Hematopoietic multipotent progenitor cell (in vitro differentiated cells): Measurements from ENCODE around the gene STEAP1B. TPM values are rescaled to one million over a fixed set of nuclear protein-coding genes. Genes with fewer than 3 reads are reported as not detected.

Experiments
- DNase-seq, 3 donors: peaks; one replicate each; pipeline ENCODE4 v3.0.0-alpha.2; 2011 to 2015; ENCODE audit warnings: low read depth in 2 of 3, low spot score in 2 of 3
- total RNA-seq: library from RNA; depleted of rRNA; stranded (reverse); fragments of >200 nt; gene quantifications from one replicate; pipeline ENCODE4 v1.2.3, GENCODE V29; 2012

Gene STEAP1B
- total RNA-seq, 1 donor, result under 0.01 TPM

GRCh38 chr7:22377703-22378102 is 122.3 kb downstream of the STEAP1B start:
- DNase-seq, result no peak

- no peak for DNase-seq
Measured at GRCh38 chr7:22375359-22376048, 124.5 kb downstream of the STEAP1B start.

GRCh38 chr7:22373911-22374310 is 126.1 kb downstream of the STEAP1B start:
- DNase-seq, result no peak

GRCh38 chr7:22373388-22373787 is 126.6 kb downstream of the STEAP1B start:
- no peak for DNase-seq

- DNase-seq, result no peak
Measured at GRCh38 chr7:22372863-22373262, 127.1 kb downstream of the STEAP1B start.

- DNase-seq, result no peak
Measured at GRCh38 chr7:22371878-22372277, 128.1 kb downstream of the STEAP1B start.

Other genes with a start within 250 kb of the STEAP1B start
- 0.27 TPM for gene RAPGEF5, start 143.0 kb downstream of the STEAP1B start, total RNA-seq
- gene IL6, start 227.0 kb upstream of the STEAP1B start, total RNA-seq, result under 0.01 TPM